Measurements from ENCODE around the gene WDR4. TPM values are rescaled to one million over a fixed set of nuclear protein-coding genes. Genes with fewer than 3 reads are reported as not detected.

Gene WDR4
- total and polyA plus RNA-seq, 2 experiments from 2014 or later, result 22.5 to 50.2 TPM

- H3K4me1 Mint-ChIP-seq, result peaks cover 16% of the 10 kb centered on the region
- Histone ChIP-seq H3K4me2 (no peak overlapping the region), H3F3A (replicated peaks; ENCODE audit: low read depth) (peaks cover 57% of the 10 kb centered on the region), H3K4me1 (ENCODE audit: insufficient read depth) (peaks cover 4% of the 10 kb centered on the region), H4K20me1 (replicated peaks; ENCODE audit: insufficient read depth) (peaks cover 3% of the 10 kb centered on the region), H3K4me3 (no peak overlapping the region), H3K9me2 (ENCODE audit: insufficient read depth) (no peaks in the 10 kb centered on the region), H2AFZ (no peak overlapping the region), H3K79me2 (replicated peaks; ENCODE audit: insufficient read depth) (no peaks in the 10 kb centered on the region), H3K36me3 (ENCODE audit: insufficient read depth) (peaks cover 11% of the 10 kb centered on the region), H3K27me3 (ENCODE audit: insufficient read depth) (no peaks in the 10 kb centered on the region), H3K27ac (ENCODE audit: low read depth) (no peak overlapping the region)
- ATAC-seq (no peak), DNase-seq (ENCODE audit: low spot score) (no peak)
- H3K27me3 Mint-ChIP-seq (ENCODE audit: insufficient read depth, low read depth, poor library complexity), result peaks cover 42% of the 10 kb centered on the region
- H3K4me3 Mint-ChIP-seq, result no peak overlapping the region
- peaks cover 29% of the 10 kb centered on the region for H3K36me3 Mint-ChIP-seq (ENCODE audit: low read depth)
- no peak overlapping the region for H3K27ac Mint-ChIP-seq
- TF ChIP-seq ZNF462 (CRISPR knock-in tag; IDR thresholded peaks at IDR 0.05) (no peak), ZNF114 (CRISPR knock-in tag; IDR thresholded peaks at IDR 0.05) (no peak), REST (IDR thresholded peaks at IDR 0.05; ENCODE audit: unreplicated experiment) (no peak), EZH2phosphoT487 (IDR thresholded peaks at IDR 0.05; ENCODE audit: unreplicated experiment) (no peak), POLR2AphosphoS5 (IDR thresholded peaks at IDR 0.05; ENCODE audit: low read depth) (no peak), CTCF (conservative IDR thresholded peaks at IDR 0.05; ENCODE audit: low read depth in 2 of 2) (no peak), STAT1 (IDR thresholded peaks at IDR 0.05; ENCODE audit: unreplicated experiment) (no peak), NANOG (IDR thresholded peaks at IDR 0.05; ENCODE audit: borderline replicate concordance) (no peak), ZNF331 (CRISPR knock-in tag; IDR thresholded peaks at IDR 0.05; ENCODE audit: low read depth) (no peak), ETS1 (IDR thresholded peaks at IDR 0.05) (no peak), EZH2 (IDR thresholded peaks at IDR 0.05; ENCODE audit: low read depth, unreplicated experiment) (no peak), JUNB (IDR thresholded peaks at IDR 0.05; ENCODE audit: unreplicated experiment) (no peak), CREB1 (CRISPR knock-in tag; IDR thresholded peaks at IDR 0.05; ENCODE audit: low read depth) (no peak)
- H3K9me3 Mint-ChIP-seq, result peaks cover 3% of the 10 kb centered on the region; the same call in 2 of the 3 replicates
Observed at GRCh38 chr21:42836402-42836666, 43.0 kb downstream of the WDR4 start.

All from GM23338 (cell line).